ENCODE data around the gene MRTFA.

Gene MRTFA

GRCh38 chr22:40415531-40416266, 220.8 kb downstream of the MRTFA start:
- no peak for TF ChIP-seq CTCF (conservative IDR thresholded peaks at IDR 0.05)
- H3K27ac ChIP-seq = no peak overlapping the region

DNA sequence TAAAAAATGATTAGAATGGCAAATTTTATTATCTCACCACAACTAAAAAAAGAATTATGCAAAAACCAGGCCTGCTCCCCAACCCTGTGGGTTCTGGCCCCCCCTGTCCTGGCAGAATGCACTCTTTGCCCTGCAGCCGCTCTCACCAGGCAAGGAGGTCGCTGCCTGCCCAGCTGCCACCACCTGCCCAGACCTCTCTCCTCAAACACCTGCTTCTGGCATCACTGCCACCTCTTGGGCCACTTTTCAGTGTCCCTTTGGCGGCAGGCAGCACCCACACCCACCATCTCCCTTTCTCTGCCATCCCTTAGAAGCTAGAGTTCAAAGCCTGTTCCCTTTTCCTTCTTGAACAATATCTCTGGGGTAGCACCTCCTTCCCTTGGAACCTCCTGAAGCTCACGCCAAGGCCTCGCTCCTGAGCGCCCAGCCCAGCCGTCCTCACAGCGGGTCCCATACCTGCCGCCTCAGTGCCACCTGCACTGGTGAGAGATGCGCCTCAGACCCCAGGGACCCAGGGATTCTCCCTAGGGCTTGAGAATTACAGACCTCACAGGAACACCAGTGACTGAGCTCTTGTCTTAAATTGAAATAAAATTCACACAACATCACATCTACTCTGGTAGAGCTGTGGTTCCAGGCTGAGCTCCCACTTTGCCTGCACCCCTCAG, 221.5 kb downstream of the MRTFA start:
- TF ChIP-seq CTCF (conservative IDR thresholded peaks at IDR 0.05) = no peak
- H3K27ac ChIP-seq = no peak overlapping the region

DNA sequence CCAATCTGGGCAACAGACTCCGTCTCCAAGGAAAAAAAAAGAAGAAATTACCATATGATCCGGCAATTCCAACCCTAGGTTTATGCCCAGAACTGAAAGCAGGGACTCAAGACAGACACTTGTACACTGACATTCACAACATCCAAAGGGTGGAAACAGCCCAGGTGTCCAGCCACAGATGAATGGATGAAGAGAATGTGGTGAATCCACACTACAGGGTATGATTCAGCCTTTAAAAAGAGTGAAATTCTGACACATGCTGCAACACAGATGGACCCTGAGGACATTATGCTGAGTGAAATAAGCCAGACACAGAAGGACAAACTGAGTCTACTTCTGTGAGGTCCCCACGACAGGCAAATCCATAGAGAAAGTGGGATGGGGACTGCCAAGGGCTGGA, 222.2 kb downstream of the MRTFA start:
- TF ChIP-seq CTCF (conservative IDR thresholded peaks at IDR 0.05) = no peak
- H3K27ac ChIP-seq = no peak overlapping the region

- no peak for TF ChIP-seq CTCF (conservative IDR thresholded peaks at IDR 0.05)
- H3K27ac ChIP-seq = no peak overlapping the region
Measured at GRCh38 chr22:40413873-40414272, 222.6 kb downstream of the MRTFA start.

GRCh38 chr22:40412441-40412840, 224.1 kb downstream of the MRTFA start:
- no peak for TF ChIP-seq CTCF (conservative IDR thresholded peaks at IDR 0.05)
- no peak overlapping the region for H3K27ac ChIP-seq

DNA sequence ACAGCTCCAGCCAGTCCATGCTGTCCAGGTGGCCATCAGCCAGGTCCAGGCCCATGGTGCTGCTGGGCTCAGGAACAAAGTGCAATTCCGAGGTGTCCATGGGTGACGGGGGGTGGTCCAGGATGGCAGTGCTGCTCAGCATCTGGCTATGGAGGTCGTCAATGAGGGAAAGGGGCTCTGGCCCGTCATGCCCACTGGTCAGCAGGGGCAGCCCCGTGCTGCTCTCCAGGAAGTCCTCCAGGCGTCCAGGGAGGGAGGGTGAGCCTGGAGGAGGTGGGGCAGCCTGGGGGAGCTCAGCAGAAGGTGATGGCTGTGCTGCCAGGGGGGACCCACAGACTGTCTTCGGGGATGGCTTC, 225.0 kb downstream of the MRTFA start:
- no peak overlapping the region for H3K27ac ChIP-seq
- no peak for TF ChIP-seq CTCF (conservative IDR thresholded peaks at IDR 0.05)

DNA sequence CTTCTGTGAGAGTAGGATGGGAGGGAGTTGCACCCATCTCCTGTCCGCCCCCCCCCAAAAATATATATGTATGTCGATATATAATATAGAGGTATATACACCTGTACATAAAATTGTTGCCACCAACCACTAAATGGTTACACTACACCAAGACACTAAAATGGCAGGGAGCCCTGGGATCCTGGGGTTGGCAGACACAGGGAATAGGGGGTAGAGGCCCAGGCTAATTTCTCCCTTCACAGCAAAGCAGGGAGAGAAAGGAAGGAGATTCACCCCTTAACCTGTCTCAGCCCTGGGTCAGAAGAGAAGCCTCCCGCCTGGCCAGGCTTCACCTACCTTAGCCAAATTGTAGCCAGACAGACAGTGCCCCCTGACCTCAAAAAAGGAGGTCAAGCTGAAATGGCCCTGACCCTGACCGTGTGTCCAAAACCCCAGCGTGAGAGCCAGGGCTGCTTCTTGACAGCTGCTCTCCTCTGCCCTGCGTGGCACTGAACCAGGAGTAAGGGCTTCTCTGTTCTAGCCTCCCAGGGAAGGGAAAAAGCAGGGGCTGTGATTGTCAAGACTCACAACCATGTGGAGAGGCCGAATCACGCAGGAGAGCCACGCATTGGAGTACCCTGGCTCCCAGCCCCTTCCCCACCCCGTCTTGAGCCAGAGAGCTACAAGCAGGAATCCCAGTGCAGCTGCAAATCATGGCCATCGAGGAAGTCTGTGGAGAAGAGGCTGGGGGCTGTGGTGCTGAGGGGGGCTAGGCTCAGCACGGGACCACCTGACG, 225.6 kb downstream of the MRTFA start:
- H3K27ac ChIP-seq = no peak overlapping the region
- TF ChIP-seq CTCF (conservative IDR thresholded peaks at IDR 0.05) = no peak

Data from VCaP (cell line).